HG03575 (cell line): ENCODE results near the gene KIF3C.
"Not testable (repeated sequence)": the region's sequence is repeated elsewhere in the genome, so short reads cannot be mapped to it uniquely, and the experiment has no call there.

Source experiments
- ATAC-seq: cut with Tn5 transposase; IDR thresholded peaks from one replicate; pipeline ENCODE4 v1.9.1; 2021; ENCODE audit not compliant: unreplicated experiment, insufficient number of reproducible peaks, low FRiP score; ENCODE audit errors: extremely low read depth

Gene KIF3C

DNA sequence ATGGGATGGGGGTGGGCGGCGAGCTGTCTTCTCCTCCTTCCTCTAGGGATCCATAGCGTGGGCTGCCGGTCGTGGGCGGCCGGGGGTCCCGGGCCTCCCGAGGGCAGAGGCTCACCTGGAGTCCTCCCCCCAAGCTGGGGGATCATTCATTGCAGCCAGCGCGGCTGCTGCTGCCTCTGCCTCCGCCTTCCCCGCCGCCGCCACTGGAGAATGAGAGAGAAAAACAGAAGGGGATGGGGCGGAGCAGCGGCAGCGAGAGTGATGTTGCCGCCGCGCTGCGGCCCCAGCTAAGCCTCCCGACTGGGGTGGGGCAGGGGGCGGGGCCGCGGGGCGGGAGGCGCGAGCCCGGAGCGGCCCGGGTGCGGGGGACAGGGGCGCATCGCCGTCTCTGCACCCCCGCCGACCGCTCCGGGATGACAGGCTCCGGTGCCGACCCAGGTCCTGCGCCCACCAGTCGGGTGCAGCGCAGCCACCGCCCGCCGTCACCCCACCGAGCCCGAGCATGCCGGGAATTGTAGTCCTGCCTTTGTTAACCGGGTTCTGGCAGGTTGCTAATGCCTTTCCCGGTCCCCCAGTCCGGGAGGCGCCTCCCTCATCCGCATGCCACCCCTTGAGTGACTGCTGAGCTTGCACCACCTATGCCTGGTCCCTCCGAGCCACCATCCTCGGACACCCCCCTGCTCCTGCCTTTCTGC is at the start of gene KIF3C:
Gene KIF3C (minus strand): TSS at position 225 of the 695 bp plus-strand sequence. CDS start 580 bp downstream, outside the sequence.
- no peak for ATAC-seq

DNA sequence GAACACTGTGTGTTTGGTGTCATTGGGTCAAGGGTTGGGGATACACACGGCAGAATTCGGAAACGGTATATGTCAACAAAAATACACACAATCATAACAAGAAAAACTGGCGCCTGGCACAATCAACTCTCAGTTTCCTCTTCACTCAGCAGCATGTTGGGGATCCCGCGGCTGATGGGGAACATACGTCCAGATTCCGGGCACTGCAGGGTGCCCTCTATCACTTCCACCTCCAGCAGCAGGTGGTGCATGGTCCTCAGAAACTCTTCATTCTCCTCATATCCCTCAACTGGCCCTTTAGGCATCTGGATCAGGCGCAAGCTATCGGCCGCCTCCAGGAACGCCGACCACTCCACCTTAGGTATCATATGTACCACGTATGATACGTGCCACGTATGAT is 45.8 kb upstream of the KIF3C start:
- ATAC-seq: not testable (repeated sequence)

DNA sequence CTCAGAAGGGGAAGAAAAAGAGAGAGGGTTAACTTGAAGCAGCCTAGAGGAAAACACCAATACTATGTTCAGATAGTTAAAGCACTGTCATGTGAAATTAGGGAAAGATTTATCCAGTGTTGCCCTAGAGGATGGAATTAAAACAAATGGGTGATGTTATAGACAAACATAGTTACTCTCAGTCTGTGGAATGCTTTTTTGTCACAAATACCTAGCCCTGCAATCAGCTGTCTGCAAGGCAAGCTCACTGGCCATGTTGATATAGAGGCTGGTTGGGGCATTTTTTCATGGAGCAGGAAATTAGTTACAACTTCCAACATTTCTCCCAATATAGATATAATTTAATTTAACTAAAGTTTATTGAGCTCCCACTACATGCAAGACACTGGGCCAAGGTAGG is 43.2 kb upstream of the KIF3C start:
- no peak for ATAC-seq

DNA sequence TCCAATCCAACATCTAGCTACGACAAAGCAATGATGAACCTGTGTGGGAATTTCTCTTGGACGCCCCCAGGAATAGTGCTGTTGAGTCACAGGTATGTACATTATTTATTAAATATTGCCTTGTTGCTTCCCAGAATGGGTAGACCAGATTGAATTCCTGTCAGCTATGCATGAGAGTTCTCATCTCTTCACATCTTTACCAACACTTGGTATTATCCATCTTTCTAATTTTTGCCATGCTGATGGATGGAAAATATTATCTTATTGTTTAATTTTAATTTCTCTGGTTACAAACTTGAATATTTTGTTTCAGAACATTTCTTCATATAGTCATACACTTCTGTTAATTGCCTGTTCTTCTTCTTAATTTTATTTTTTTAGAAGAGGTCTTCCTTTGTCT is 42.0 kb upstream of the KIF3C start:
- no peak for ATAC-seq

DNA sequence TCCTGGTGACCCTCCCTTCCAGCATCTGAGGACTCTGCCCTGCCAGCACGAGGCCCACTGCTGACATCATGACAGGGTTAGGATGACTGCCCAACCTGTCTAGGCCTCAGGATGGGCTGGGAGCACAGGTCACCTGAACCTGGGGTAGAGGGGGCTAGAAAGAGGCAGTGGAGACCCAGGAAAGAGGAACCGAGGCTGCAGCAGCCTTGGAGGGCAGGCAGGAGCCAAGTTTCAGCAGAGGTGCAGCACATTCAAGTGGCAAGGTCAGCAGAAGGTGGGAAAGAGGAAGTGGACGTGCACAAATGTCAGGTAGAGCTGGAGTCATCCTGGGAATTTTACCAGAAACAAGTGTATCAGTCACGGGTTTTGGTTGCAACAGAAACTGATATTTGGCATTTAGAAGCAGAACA is 37.9 kb upstream of the KIF3C start:
- ATAC-seq: no peak

DNA sequence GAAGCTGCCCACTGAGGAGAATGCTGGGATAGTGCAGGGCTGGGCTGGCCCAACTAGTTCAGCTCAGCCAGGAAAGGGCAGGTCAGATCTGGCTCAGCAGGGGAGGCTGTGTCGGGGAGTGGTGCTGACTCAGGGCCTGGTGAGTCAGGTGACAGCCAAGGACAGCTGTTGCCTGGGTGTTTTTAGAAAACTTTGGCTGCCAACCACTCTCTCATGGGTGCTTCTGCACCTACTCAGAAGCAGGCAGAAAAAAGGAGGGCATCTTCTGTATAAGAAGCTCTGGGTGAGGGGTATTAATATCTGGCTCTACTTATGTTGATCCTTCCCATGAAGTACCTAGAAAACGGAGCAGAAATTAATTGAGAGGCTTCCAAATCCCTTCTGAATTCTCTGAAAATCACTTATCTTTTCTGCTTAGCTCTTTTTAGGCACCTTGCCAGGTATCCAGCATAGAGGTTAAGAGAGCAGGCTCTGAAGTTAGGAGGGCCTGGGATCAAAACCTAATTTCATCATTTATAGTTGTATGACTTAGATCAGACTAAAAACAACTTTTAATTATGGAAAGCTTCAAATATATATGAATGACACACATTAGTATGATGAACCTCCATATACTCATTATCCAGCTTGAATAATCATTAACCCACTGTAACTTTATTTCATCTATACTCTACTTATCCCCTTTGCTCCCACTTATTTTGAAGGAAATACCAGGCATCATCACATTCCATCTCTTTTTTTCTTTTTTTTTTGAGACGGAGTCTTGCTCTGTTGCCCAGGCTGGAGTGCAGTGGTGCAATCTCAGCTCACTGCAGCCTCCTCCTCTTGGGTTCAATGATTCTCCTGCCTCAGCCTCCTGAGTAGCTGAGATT is 36.1 kb upstream of the KIF3C start:
- ATAC-seq: no peak

DNA sequence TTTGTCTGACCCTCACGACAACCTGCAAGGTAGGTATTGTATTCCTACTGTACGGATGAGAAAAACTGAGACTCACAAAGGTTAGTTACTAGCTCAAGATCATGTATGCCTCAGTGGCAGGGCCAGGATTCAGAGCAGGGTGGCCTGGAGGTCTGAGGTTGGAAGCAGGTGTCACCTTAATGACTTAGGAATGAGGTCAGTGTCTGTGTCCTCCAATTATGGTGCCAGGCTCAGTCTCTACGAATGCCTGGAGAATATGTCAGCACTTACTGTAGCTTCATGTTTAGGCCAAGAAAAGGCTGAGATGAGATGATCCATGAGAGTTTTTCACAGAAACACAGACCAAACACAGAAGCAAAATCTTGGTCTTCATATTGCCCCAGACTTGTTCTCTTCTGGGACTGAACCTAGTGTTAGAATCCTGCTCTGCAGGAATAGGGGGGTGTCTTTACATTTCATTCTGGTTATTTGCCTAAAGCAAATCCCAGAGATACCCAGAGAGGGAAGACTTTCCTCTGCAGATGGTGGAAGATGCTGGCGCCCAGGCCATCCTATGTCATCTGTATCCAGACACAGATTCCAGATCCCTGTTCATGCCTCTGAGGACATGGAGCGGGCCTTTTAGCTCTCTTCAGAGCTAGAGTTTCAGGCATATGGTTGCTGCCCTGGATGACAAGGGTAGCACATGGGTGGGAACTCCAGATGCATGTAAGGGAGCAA is 35.3 kb upstream of the KIF3C start:
- ATAC-seq: no peak

DNA sequence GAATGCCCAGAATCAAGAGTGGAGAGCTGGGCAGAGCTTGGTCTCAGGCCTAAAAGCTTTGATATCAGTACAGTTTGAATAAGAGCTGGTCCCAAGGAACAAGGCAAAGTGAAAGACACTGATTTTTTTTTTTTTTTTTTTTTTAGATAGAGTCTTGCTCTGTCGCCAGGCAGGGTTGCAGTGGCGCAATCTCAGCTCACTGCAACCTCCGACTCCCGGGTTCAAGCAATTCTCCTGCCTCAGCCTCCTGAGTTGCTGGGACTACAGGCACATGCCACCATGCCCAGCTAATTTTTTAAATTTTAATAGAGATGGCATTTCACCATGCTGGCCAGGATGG is 34.4 kb upstream of the KIF3C start:
- not testable (repeated sequence) for ATAC-seq

DNA sequence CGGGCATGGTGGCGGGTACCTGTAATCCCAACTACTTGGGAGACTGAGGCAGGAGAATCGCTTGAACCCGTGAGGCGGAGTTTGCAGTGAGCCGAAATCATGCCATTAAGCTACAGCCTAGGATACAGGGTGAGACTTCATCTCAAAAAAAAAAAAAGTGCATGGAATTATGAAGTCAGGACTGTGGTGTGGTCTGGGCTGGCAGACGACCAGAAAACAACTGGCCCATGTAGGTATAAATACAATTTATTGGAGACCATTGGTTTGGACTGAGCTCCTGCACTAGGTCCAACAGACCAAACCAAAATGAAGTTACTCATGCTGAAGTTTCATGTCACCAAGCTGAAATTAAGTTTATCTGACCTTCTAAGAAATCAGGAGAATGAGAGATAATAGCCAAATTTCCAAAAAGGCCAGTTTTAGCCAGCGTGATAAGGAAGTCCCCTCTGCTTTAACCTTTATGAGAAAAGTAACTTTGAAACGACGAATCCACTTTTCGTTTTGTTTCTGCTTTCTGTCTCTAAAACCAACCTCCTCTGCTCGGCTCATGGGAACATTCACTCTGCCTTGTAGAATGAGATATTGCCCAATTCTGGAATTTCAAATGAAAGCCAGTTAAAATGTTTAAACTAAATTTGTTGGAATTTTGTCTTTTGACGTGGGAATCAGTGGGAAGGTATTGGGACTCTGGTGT is 33.9 kb upstream of the KIF3C start:
- ATAC-seq: no peak

DNA sequence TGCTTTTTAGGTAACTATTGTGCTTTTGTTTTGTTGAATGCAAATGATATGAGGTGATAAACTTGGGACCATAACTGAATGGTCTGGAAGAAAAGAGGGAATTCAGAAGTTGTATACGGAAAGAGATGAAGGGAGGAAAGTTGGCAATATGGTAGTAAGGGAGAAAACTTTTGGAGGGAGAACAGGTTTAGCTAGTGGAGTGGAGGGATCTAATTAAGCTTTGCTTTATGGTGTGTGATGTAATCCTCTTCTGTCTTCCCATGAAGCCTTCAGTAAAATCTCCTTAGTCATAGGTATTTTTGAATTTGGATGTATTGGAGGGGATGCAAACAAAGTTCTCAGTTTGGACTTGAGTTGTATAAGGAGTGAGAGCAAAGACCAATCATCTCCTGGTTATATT is 31.4 kb upstream of the KIF3C start:
- no peak for ATAC-seq

DNA sequence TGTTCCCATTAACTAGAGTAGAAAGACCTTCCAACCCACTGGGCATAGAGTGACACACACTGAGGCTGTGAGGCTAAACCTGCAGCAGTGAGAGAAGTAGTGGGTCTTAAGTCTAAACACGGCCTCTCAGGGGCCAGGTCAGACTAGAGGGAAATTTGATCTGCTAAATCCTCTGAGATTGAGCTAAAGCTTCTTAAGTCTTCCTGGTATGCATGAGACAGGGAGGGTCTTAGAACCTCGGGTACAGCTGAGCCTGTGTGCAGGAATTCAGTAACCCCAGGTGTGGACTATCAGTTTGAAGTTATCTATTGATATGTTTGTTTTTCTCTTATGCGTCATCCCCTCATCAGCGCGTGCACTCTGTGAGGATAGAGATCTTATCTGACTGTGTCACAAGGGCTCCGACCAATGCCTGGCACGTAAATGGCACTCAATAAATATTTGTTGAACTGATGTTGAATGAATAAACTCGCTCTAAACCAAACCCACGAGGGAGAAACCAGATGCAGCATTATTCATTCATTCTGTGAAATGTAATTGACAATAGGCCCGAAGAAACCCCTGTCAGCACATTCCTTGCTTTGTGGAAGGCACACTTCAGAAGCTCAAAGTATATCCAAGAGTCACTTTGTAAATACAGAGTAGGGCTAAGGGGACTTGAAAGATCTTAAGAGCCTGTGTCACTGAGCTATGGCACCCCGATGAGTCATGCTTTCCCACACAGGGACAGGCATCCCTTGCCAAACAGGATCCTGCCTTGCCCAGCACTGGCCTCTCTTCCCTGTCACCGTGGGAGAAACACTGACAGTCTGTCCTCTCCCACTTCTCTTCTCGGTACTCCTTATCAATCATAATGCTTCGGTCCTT is 29.9 kb upstream of the KIF3C start:
- no peak for ATAC-seq

DNA sequence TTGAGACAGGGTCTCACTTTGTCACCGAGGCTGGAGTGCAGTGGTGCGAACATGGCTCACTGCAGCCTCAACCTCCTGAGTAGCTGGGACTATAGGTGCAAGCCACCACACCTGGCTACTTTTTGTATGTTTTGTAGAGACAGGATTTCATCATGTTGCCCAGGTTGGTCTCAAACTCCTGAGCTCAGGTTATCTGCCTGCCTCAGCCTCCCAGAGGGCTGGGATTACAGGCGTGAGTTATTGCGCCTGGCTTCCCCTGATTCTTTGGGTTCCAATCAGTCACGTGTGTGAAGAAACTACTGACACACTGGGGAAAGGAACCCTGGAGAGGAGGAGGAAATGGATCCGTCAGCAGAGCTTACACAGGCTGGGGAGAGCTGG is 29.3 kb upstream of the KIF3C start:
- ATAC-seq: no peak

DNA sequence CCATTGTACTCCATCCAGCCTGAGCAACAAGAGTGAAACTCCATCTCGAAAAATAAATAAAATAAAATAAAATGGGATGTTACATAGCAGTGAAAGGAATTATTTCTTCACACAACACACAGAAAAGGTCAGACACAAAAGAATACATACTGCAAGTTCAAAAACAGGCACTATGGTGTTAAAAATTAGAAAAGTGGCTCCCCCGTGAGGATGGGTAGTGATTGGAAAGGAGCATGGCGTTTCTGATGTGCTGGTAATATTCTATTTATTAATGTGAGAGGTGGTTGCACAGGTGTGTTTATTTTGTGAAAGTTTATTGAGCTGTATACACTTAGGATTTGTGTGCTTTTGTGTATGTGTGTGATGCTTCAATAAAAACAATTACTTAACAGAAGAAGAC is 28.6 kb upstream of the KIF3C start:
- no peak for ATAC-seq

DNA sequence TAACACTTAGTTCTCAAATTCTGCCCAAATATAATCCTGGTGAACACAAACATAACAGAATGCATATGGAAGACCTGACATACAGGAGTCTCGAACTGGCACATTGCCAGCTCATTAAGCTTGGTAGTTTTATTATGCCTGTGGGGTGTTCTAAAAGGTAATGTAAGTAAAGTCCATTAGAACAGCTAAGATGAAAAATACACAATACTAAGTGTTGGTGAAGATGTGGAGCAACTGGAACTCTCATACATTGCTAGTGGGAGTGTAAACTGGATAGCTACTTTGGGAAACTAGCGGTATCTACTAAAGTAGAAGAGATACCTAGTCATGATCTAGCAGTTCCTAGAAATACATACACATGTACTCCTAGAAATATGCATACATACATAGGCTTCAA is 27.3 kb upstream of the KIF3C start:
- ATAC-seq: no peak

DNA sequence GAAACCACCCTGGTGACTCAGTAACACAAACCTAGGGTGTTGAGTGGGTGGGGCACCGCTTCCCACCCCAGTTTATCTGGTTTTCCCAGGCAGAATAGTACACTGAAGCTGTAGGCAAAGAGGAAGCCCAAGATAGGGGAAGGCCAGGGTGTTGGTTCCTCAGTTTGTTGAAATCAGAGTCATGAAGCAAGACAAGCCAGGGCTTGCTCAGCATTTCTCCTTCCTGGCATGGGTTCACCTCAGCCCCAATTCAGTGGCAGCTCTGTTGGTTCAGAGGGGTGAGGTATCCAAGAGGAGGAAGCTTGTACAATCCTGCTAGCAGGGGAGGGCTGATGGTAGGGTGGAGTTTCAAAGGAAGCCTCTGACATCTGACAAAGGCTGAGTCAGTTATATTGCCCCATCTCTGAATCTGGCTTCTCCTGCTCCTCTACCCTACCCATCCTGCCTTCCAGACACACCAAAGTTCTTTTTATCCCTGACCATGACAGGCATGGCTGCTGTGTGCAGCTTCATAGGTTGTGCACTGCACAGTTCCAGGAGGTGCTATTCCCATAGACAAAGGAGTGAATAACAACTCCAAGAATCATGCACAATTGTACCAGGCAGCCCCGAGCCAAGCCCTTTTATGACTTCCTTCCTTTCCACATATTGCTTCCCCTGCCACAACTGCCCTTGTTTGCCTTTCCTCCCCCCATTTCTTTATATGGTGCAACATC is 26.7 kb upstream of the KIF3C start:
- no peak for ATAC-seq

DNA sequence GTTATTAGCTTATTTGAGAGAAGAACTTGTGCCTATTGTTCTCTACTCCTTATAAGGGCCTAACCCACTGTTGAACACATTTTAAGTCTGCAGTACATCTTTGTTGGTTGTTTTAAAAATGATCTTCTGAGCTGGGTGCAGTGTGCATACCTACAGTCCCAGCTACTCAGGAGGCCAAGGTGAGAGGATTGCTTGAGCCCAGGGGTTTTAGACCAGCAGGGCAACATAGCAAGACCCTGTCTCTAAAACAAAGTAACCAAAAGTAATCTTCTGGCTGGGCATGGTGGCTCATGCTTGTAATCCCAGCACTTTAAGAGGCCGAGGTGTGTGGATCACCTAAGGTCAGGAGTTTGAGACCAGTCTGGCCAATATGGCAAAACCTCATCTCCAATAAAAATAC is 25.8 kb upstream of the KIF3C start:
- ATAC-seq: no peak

DNA sequence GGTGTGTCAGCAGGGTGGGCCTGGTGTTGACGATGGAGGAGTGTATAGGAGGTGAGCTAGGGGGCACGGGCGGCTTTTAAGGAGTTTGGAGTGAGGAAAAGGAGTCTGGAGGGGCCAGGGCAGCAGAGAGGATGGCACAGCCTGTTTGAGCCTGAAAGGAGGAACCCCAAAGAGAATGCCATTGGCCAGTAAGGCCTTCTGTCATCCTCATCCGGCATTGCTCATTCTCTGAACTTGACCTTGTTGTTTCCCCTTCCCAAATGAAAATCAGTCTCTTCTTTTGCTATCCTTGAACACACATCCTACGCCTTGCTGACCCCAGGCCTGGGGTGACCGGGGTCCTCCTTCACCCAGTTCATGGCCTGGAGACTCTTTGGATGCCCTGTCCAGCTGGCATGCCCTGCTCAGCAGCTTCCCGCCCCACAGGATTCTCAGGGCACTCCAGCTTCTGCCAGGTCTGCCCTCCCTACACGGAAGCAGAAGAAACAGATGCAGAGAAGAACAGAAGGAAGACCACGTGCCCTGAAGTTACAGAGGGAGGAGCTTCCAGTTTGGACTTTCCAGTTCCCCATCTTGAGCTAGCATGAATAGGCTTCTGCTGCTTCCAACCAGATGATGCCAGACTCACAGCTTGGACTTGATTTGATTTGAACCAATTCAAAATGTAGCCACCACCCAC is 20.5 kb upstream of the KIF3C start:
- ATAC-seq: no peak
